8988T (cell line): ENCODE data around the gene SNAP25.

Experiments used
- DNase-seq: peaks from one replicate; pipeline ENCODE4 v3.0.0; 2011

SNAP25 gene

GRCh38 chr20:10217721-10218410 lies 764 bp upstream of the SNAP25 start:
- DNase-seq: no peak

GRCh38 chr20:10219452-10219791 lies 792 bp downstream of the SNAP25 start:
- peak; percentile 42 for DNase-seq

- no peak for DNase-seq
Observed at GRCh38 chr20:10219993-10220750, 1.5 kb downstream of the SNAP25 start.

- DNase-seq: no peak
Observed at GRCh38 chr20:10221021-10221420, 2.4 kb downstream of the SNAP25 start.

GRCh38 chr20:10225439-10226060 lies 6.9 kb downstream of the SNAP25 start:
- DNase-seq: no peak

GRCh38 chr20:10228330-10228729 lies 9.7 kb downstream of the SNAP25 start:
- DNase-seq: no peak

GRCh38 chr20:10231290-10231689 lies 12.7 kb downstream of the SNAP25 start:
- DNase-seq: no peak

GRCh38 chr20:10236540-10237533 lies 18.2 kb downstream of the SNAP25 start:
- no peak for DNase-seq

GRCh38 chr20:10239954-10240353 lies 21.3 kb downstream of the SNAP25 start:
- no peak for DNase-seq

- DNase-seq: no peak
Observed at GRCh38 chr20:10240655-10241054, 22.0 kb downstream of the SNAP25 start.

- DNase-seq: no peak
Observed at GRCh38 chr20:10242166-10242565, 23.5 kb downstream of the SNAP25 start.

GRCh38 chr20:10247440-10247839 lies 28.8 kb downstream of the SNAP25 start:
- DNase-seq: no peak

GRCh38 chr20:10249048-10249770 lies 30.6 kb downstream of the SNAP25 start:
- DNase-seq: no peak

GRCh38 chr20:10249822-10250221 lies 31.2 kb downstream of the SNAP25 start:
- no peak for DNase-seq

- DNase-seq: no peak
Observed at GRCh38 chr20:10250902-10251301, 32.3 kb downstream of the SNAP25 start.

GRCh38 chr20:10253780-10254179 lies 35.1 kb downstream of the SNAP25 start:
- no peak for DNase-seq

GRCh38 chr20:10255846-10256245 lies 37.2 kb downstream of the SNAP25 start:
- no peak for DNase-seq

GRCh38 chr20:10259166-10259565 lies 40.5 kb downstream of the SNAP25 start:
- DNase-seq: no peak

GRCh38 chr20:10260316-10260715 lies 41.7 kb downstream of the SNAP25 start:
- no peak for DNase-seq

GRCh38 chr20:10261702-10262101 lies 43.1 kb downstream of the SNAP25 start:
- DNase-seq: no peak

- DNase-seq: no peak
Observed at GRCh38 chr20:10263385-10264165, 44.9 kb downstream of the SNAP25 start.
